Right lung (tissue), 5 donors: ENCODE measurements around the gene C16orf74. TPM values are rescaled to one million over a fixed set of nuclear protein-coding genes. Genes with fewer than 3 reads are reported as not detected.

Experiments used
- DNase-seq, 2 donors: peaks; one replicate each; pipeline ENCODE4 v3.0.0-alpha.2; 2013
- polyA plus RNA-seq, 5 donors: library from polyadenylated mRNA; unstranded; fragments of 120-200 nt; gene quantifications; one replicate each; pipeline versions ENCODE4 v1.2.1 to v1.2.3, GENCODE V29; 2013; ENCODE audit warnings: inconsistent platforms in 1 of 5, low replicate concordance in 1 of 5; ENCODE audit not compliant: insufficient read length in 5 of 5, insufficient read depth in 1 of 5

C16orf74 gene
- polyA plus RNA-seq, 5 donors = 8.3 to 21.9 (median 12.9) TPM

GRCh38 chr16:85719605-85720301, 31.1 kb downstream of the C16orf74 start:
- no peak for DNase-seq

DNA sequence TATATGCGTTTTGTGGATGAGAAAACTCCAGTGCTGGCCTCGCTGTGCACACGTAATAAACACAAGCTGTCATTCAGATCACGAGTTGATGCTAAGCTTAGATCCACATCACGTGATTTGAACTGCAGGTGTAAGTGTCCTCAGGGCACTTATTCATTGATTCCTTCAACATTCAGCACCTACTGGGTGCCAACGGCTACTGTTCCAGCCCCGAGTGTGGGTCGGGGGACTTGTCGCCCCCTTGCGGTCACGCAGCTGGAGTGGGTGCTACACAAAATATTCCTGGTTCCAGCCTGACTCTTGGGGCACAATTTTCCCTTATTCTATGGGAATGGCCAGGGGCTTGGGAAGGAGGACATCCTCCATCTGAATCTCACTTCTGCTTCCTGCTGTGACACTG, 32.2 kb downstream of the C16orf74 start:
- DNase-seq = no peak

- no peak for DNase-seq
Measured at GRCh38 chr16:85718153-85718477, 32.8 kb downstream of the C16orf74 start.

DNA sequence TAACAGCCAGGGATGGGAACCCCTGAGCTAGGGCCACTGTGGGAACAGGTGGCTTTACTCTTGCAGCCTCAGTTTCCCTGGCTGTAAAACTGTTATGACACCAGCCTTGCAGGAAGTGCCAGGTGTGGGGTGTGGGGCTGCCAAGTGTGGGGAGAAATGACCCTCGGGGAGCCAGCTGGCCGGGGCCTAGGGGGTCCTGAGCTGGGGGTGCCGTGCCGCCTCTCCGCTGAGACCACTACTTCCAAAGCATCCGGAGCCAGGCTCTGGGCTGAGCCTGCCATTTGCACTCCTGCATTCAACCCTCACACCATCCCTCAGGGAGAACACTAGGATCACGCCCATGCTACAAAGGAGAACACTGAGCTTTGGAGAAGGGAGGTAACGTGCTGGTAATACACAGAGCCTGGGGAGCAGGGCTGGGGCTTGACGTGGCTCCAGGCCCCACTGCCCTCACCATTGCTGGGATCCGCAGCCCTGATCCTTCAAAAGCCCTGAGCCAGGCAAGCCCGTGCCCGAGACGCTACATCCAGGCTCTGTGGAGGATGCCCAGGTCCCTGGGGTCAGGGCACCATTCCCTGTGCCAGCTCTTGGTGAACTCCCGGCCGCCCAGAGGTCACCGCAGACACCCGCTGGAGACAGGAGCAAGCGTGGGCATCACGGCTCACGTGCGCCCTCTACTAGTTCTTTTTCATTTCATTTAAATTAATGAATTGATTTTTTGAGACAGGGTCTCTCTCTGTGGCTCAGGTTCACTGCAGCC, 33.3 kb downstream of the C16orf74 start:
- DNase-seq = peak in 1 of 2 donors; percentile 56

DNA sequence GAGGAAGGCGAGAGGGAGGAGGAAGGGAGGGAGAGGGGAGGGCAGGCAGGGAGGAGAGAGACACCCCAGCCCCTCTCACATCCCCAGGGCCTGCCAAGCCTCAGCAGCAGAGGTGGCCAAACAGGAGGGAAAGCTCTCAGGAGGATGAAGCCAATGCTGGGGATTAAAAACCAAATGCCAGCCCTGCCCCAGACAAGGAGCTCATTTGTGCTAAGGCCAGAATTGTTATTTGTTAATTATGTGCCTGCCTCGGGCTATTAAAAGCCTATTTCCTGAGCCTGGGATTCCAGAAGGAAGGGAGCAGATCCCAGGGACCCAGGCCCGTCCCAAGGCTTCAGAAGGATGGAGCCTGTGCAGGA, 34.2 kb downstream of the C16orf74 start:
- DNase-seq = no peak

DNA sequence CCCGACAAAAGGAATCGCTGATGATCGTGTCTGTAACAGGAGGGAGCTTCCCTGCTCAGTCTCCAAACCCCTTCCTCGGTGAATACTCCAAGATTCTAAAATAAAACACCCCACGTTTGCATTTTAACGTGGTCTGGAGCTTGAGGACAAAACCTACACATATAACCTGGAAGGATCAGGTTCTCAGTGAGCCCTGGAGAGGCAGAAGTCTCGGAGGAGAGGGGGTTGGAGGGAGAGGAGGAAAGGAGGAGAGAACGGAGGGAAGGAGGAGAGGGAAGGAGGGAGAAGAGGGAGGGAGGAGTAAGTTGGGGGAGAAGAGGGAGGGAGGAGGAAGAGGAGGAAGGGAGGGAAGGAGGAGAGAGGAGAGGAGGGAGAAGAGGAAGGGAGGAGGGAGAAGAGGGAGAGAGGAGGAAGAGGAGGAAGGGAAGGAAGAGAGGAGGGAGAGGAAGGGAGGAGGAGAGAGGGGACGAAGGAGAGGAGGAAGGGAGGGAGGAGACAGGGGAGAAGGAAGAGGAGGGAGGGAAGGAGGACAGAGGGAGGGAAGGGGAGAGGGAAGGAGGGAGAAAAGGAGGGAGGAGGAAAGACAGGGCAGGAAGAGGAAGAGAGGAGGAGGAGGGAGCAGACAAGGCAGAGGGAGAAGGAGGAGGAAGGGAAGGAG, 34.7 kb downstream of the C16orf74 start:
- DNase-seq = no peak

DNA sequence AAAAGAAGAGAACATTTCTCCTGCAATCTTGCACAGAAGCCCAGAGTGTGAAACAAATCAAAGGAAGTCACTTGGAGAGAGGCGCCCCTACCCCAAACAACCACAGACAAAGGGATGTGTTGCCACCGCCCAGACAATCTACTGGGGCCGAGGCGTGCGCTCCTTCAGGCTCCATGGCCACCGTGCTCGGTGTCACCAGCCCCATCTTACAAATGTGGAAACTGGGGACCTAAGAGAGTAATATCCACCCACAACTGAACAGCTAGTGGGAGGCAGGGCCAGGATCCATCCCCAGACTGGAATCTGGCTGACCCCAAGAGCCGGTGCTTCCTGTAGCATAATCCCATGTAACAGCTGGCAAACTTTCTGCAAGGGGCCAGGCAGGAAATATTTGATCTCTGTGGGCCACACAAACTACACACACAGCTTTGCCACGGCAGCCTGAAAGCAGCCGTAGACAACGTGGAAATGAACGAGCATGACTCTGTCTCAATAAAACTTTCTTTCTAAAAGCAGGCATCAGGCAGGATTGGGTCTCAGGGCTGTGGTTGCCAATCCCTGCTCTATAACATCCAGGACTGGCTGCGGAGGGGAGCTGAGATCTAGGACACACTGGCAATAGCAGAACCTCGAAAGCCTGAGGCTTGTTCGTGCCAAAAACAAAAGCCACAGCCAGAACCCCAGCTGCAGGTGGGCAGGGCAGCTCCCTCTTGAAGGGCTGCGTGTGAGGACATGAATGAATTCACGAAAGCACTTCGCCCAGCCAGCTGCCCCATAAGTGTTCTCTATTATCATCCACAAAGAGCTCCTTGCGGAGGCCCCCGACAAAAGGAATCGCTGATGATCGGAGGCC, 35.5 kb downstream of the C16orf74 start:
- DNase-seq = no peak

DNA sequence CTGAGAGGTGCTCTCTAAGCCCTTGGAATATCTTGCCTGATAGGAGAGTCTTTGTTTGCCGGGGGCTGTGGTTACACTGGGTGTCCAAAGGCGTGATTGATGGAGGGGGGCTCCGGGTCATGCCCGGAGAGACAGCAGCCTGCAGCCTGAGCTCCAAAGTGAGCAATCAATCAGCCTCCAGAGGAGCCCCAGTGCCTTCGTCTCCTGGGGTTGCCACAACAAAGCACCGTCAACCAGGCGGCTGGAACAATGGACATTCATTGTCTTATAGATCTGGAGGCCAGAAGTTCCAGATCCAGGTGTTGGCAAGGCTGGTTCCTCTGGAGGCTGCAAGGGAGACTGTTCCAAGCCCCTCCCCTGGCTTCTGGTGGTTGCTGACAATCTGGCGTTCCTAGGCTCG, 38.1 kb downstream of the C16orf74 start:
- no peak for DNase-seq

DNA sequence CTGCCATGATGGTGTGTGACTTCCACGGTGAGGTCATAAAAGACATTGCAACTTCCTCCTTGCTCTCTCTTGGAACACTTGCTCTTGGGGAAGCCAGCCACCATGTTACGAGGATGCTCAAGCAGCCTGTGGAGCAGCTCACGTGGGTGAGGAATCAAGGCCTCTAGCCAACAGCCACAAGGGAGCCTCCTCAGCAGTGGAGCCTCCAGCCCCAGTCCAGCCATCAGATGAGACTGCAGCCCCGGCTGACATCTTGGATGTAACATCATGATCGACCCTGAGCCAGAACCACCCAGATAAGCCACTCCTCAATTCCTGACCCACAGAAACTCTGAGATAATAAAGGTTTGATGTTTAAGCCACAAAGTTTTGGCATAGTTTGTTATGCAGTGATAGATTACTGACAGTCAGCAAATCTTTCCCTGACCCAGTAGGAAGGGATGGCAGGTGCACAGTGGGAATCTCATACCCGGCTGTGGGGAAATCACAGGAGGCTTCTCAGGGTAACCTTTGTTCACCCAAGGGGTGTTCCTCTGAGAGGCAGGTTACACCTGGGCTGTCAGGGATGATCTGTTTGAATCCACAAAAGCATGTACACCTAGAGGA, 38.8 kb downstream of the C16orf74 start:
- DNase-seq = no peak

- no peak for DNase-seq
Measured at GRCh38 chr16:85710732-85711131, 40.2 kb downstream of the C16orf74 start.

DNA sequence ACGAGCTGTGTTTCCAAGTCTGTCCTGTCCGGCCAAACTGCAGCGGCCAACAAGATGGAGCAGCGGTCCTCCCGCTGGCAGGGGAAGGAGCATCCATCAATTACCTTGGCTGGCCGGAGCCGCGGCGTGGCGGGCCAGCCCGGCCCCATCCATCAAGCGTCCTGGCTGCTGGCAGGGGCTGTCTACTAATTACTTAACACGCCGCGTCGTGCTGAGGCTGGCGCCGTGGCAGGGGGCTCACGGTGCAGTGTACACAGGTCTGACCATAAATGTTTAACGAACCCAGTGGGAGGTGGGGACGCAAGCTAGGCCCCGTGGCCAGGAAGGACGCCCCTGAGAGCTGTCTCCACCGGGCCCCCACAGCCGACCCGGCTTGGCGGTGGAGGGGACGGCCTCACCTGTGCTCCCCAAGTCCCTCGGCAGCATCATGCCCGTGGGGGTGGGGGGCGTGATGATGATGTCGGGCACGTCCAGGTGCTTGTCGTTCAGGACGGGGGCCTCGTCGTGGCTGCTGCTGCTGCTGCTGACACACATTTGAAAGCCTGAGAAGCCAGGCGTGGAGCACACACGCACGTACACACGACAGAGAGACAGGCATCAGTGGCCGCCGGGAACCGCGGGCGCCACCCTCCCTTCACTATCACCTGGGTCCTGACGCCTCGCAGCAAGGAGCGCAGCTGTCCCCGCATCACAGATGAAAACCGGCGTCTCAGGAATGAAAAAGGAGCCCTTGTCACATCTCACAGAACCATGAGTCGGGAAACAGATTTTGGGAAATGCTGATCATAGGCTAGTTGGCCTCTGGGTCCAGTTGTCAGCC, 40.9 kb downstream of the C16orf74 start:
- no peak for DNase-seq

GRCh38 chr16:85708338-85708737, 42.6 kb downstream of the C16orf74 start:
- no peak for DNase-seq

GRCh38 chr16:85707528-85708095, 43.3 kb downstream of the C16orf74 start:
- DNase-seq = no peak

GRCh38 chr16:85706449-85707034, 44.4 kb downstream of the C16orf74 start:
- no peak for DNase-seq

DNA sequence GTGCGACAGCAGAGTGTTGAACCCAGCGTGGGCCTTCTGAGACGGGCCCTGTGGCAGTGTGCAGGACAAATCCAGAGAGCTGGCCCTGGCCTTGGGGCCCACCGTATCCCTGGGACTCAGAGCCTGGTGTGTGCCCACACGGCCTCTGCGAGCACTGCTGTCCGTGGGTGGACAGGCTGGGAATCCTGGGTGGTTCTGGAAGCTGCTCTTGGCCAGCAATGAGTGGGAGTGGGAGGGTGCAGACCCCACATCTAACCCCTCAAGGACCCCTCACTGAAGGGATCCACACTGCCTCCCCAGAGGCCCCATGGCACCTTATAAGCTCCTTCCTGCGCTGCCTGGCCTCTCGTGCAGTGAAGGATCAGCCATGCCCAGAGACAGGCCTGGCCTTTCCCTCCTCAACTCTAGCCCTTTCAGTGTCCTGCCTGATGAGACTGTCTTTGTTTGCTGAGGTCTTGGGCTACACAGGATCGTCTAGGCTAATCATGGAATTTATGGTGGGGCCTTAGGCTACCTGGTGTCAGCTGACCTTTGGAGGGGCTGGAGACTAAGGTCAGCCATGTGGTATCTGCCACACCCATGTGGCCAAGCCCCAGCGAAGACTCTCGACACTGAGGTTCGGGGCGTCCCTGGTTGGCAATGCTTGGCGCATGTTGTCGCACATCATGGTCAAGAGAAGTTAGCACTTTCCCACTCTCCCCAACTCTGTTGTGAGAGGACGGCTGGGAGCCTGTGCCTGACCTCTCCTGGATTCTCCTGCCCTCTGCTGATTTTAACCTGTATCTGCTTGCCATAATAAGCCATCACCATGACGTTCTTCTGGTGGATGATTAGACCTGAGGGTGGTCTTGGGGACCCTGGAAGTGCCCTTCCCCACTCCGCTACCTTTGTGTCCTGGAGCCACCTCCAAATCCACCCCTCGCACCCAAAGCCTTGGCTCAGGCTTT, 45.7 kb downstream of the C16orf74 start:
- DNase-seq = no peak

DNA sequence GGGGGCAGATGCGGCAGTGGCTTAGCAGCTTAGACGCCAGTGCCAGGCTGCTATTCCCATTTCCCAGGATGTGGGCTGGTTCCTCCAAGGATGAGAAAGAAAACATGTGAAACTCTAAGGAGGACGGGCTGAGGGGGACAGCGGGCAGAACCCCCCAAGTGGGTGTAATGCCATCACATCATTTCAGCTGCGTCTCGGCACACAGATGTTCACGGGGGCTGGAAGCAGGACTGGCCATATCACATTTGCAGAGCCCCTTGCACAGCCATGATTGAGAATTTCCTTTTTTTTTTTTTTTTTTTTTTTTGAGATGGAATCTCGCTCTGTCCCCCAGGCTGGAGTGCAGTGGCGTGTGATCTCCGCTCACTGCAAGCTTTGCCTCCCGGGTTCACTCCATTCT, 46.9 kb downstream of the C16orf74 start:
- no peak for DNase-seq

- DNase-seq = no peak
Measured at GRCh38 chr16:85699628-85700027, 51.3 kb downstream of the C16orf74 start.

GRCh38 chr16:85698935-85699558, 51.8 kb downstream of the C16orf74 start:
- no peak for DNase-seq
